ENCODE data around the gene ARHGAP9. TPM values are rescaled to one million over a fixed set of nuclear protein-coding genes. Genes with fewer than 3 reads are reported as not detected.

Gene ARHGAP9
- total and polyA plus RNA-seq, 2 experiments from 2014 or later: 2.3 TPM; not detected in 1

GRCh38 chr12:57476993-57477709, 2.5 kb downstream of the ARHGAP9 start:
- no peak overlapping the region for H3K4me3 ChIP-seq
- peaks cover 76% of the 10 kb centered on the region for H3K27me3 ChIP-seq
- H3K36me3 ChIP-seq: no peaks in the 10 kb centered on the region
- no peak for DNase-seq (ENCODE audit: low read depth in 1 of 2, low spot score in 1 of 2)
- no peak overlapping the region for H3K27ac ChIP-seq
- no peaks in the 10 kb centered on the region for H3K4me1 ChIP-seq (ENCODE audit: low read depth)
- H3K9me3 ChIP-seq (ENCODE audit: low read depth): no peaks in the 10 kb centered on the region
- TF ChIP-seq CTCF (IDR thresholded peaks at IDR 0.05; ENCODE audit: low read depth, low read length): no peak

GRCh38 chr12:57476162-57476992, 3.3 kb downstream of the ARHGAP9 start:
- DNase-seq (ENCODE audit: low read depth in 1 of 2, low spot score in 1 of 2): no peak
- no peak overlapping the region for H3K27ac ChIP-seq
- H3K36me3 ChIP-seq: no peaks in the 10 kb centered on the region
- H3K4me3 ChIP-seq: peak overlapping the region; percentile 20
- no peaks in the 10 kb centered on the region for H3K9me3 ChIP-seq (ENCODE audit: low read depth)
- H3K27me3 ChIP-seq: peaks cover 82% of the 10 kb centered on the region
- no peaks in the 10 kb centered on the region for H3K4me1 ChIP-seq (ENCODE audit: low read depth)
- peak; percentile 16 for TF ChIP-seq CTCF (IDR thresholded peaks at IDR 0.05; ENCODE audit: low read depth, low read length)

GRCh38 chr12:57475271-57476161, 4.2 kb downstream of the ARHGAP9 start:
- H3K4me1 ChIP-seq (ENCODE audit: low read depth): no peaks in the 10 kb centered on the region
- H3K36me3 ChIP-seq: no peaks in the 10 kb centered on the region
- no peak for TF ChIP-seq CTCF (IDR thresholded peaks at IDR 0.05; ENCODE audit: low read depth, low read length)
- peak overlapping the region; percentile 20 for H3K4me3 ChIP-seq
- H3K9me3 ChIP-seq (ENCODE audit: low read depth): no peaks in the 10 kb centered on the region
- peaks cover 79% of the 10 kb centered on the region for H3K27me3 ChIP-seq
- DNase-seq (ENCODE audit: low read depth in 1 of 2, low spot score in 1 of 2): peak; percentile 41 to 45
- H3K27ac ChIP-seq: no peak overlapping the region

- Histone ChIP-seq H3K27ac (no peak overlapping the region), H3K9me3 (ENCODE audit: low read depth) (no peaks in the 10 kb centered on the region), H3K4me1 (ENCODE audit: low read depth) (no peaks in the 10 kb centered on the region), H3K27me3 (peaks cover 76% of the 10 kb centered on the region), H3K36me3 (no peaks in the 10 kb centered on the region), H3K4me3 (no peak overlapping the region)
- TF ChIP-seq CTCF (IDR thresholded peaks at IDR 0.05; ENCODE audit: low read depth, low read length): no peak
- DNase-seq (ENCODE audit: low read depth in 1 of 2, low spot score in 1 of 2): no peak
Observed at GRCh38 chr12:57474862-57475261, 4.8 kb downstream of the ARHGAP9 start.

- TF ChIP-seq CTCF (IDR thresholded peaks at IDR 0.05; ENCODE audit: low read depth, low read length): no peak
- H3K36me3 ChIP-seq: no peaks in the 10 kb centered on the region
- no peak for DNase-seq (ENCODE audit: low read depth in 1 of 2, low spot score in 1 of 2)
- no peak overlapping the region for H3K4me3 ChIP-seq
- H3K4me1 ChIP-seq (ENCODE audit: low read depth): no peaks in the 10 kb centered on the region
- peaks cover 76% of the 10 kb centered on the region for H3K27me3 ChIP-seq
- H3K9me3 ChIP-seq (ENCODE audit: low read depth): no peaks in the 10 kb centered on the region
- no peak overlapping the region for H3K27ac ChIP-seq
Observed at GRCh38 chr12:57474430-57474829, 5.2 kb downstream of the ARHGAP9 start.

All from cardiac muscle cell (in vitro differentiated cells and primary cell).